H1 (cell line): ENCODE measurements around the gene HMG20A. TPM values are rescaled to one million over a fixed set of nuclear protein-coding genes. Genes with fewer than 3 reads are reported as not detected.

Experiments used
- CTCF ChIP-seq, 3 experiments: IDR thresholded peaks; 1 replicate in 2 of 3; 2 replicates in 1 of 3; pipeline versions ENCODE4 v1.5.1 to v1.6.1; 2011; ENCODE audit warnings: low read length in 3 of 3, mild to moderate bottlenecking in 3 of 3, inconsistent platforms in 2 of 3, low read depth in 1 of 3, moderate library complexity in 1 of 3; ENCODE audit not compliant: insufficient read depth in 1 of 3; ENCODE audit errors: control extremely low read depth in 1 of 3
- EP300 ChIP-seq, 2 experiments: IDR thresholded peaks; 1 replicate in 1 of 2; 2 replicates in 1 of 2; pipeline ENCODE4 v1.6.1; 2011 to 2012; ENCODE audit warnings: low read depth in 2 of 2, low read length in 2 of 2, mild to moderate bottlenecking in 2 of 2, borderline replicate concordance in 1 of 2, inconsistent platforms in 1 of 2, moderate library complexity in 1 of 2
- JUN ChIP-seq: IDR thresholded peaks from 2 replicates; pipeline ENCODE4 v1.6.1; 2011; ENCODE audit warnings: low read depth, mild to moderate bottlenecking, improper control_type of control experiment, low read length
- RBBP5 ChIP-seq: IDR thresholded peaks from 2 replicates; pipeline ENCODE4 v1.7.1; 2012; ENCODE audit warnings: low read depth, mild to moderate bottlenecking, inconsistent platforms, low read length, moderate library complexity, borderline replicate concordance
- RFX5 ChIP-seq: IDR thresholded peaks from 2 replicates; pipeline ENCODE4 v1.6.1; 2011; ENCODE audit warnings: low read depth, low read length, improper control_type of control experiment, borderline replicate concordance
- SRF ChIP-seq: IDR thresholded peaks from 2 replicates; pipeline ENCODE4 v1.6.1; 2011; ENCODE audit warnings: mild to moderate bottlenecking, low read depth, low read length, moderate library complexity
- polyA plus RNA-seq, 7 experiments: library from polyadenylated mRNA; depleted of rRNA in 3 of 7; stranded (reverse) in 5 of 7; unstranded in 2 of 7; fragments of >200 nt in 5 of 7; fragments of 200-250 nt in 2 of 7; gene quantifications; 1 replicate in 5 of 7; 2 replicates in 1 of 7; 4 replicates in 1 of 7; pipeline versions ENCODE4 v1.2.1 to v1.2.3, GENCODE V29; 2011 to 2013; ENCODE audit warnings: missing spikeins in 2 of 7, mixed read lengths in 2 of 7
- total RNA-seq: library from RNA; stranded (reverse); fragmentation: NEBNext Ultra II Directional; extraction: Animal tissue kit (Norgen Biotek cat#: 25700); gene quantifications from 2 replicates; pipeline ENCODE4 v1.2.1, GENCODE V29; 2021

HMG20A gene
- total and polyA plus RNA-seq, 2 of the 8 experiments (the other 6 are each of a cell fraction or from before 2014, with no cell fraction given), result 52.1 to 59.7 TPM

DNA sequence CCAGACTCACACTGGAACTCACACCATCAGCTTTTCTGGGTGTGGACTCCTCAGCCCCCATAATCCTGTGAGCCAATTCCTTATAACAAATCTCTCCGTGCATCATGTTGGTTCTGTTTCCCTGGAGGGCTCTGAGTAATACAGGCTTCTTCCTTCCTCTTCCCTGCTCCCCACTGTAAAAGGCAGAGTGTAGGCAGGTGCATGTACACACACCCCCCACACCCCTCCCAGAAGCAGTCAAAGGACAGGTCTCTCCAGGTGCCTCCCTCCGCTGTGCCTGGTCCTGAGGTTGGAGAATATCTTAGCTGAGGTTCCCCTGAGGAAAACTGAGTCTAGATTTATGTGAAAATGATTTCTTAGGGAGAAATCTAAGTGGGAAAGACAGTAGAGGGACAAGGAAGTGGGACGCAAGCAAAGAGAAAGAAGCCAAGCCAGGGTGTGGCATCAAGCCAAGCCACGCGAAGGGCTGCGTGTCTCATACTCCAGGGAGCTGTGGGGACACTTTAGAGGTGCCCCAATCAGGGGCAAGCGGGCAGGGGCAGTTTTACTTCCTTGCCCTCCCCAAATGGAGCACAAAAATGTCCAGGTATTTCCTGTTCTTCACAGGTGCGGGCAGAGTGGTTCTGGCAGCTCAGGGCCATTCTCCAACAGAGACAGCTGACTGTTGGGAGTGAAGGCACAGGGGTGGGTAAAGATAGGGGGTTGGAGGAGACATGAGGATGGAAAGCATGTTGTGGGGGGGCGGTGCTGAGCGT lies 86.6 kb downstream of the HMG20A start (continued):
- TF ChIP-seq CTCF (IDR thresholded peaks at IDR 0.05; ENCODE audit: control extremely low read depth in 1 of 3, insufficient read depth in 1 of 3, low read depth in 1 of 3, low read length in 3 of 3) (no peak), EP300 (IDR thresholded peaks at IDR 0.05; ENCODE audit: borderline replicate concordance in 1 of 2, low read depth in 2 of 2, low read length in 2 of 2) (no peak), SRF (no peak), JUN (no peak), RFX5 (no peak), RBBP5 (no peak)
